ENCODE data around the gene RHBDF2. TPM values are rescaled to one million over a fixed set of nuclear protein-coding genes. Genes with fewer than 3 reads are reported as not detected.

The RHBDF2 gene
- total RNA-seq, 1 experiment from 2014 or later, result 33.4 TPM

DNA sequence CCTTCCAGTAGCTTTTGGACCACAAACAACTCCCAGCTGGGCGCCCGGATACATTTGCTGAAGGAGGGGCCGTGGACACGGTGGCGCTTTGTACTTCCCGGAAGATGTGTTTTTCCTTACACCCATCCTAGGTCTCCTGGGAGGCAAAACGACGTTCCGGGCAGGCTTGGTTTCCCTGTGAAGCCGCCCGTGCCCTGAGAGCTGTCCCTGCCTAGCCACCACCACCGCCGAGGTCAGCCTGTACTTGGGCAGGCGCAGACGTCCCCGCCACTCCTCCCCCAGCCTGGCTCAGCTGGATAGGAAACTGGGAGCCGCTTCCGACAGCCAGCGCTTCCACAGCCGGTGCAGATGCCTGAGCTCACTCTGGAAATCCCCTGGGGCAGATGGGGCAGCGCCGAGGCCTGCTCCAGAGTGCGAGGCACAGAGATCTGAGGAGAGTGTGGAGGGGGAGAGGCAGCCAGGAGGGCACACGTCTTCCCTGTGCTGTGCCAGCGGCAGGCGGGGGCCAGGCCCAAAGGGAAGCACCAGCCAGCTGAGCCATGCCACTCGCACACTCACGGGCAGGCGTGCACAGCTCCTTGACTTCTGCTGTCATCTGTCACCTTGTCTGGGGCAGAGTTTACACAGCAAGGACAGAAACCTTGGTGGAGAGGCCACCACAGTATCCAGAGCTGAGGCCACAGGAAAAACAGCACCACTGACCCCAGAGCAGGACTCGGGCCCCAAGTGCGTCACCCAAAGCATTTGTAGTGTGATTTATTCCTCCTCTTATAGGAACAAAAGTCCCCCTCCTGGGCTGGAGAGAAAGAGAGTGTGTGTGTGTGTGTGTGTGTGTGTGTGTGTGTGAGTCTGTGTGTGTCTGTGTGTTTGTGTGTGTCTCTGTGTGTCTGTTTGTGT, 3.0 kb downstream of the RHBDF2 start:
- peaks cover 33% of the 10 kb centered on the region for H3K4me1 Mint-ChIP-seq (ENCODE audit: insufficient read depth, unreplicated experiment)
- ChIA-PET POLR2A (interaction anchor here (0.6 to 5.7 kb wide), 14 partner anchors 9 to 630 kb away, joined by 3 to 53 read pairs (median 4); partner anchors contain the start of genes AANAT, SPHK1 and UBE2O), CTCF (interaction anchor here (0.5 to 2.4 kb wide), 11 partner anchors 8 to 219 kb away, joined by 3 to 12 read pairs (median 3); no protein-coding TSS in a partner anchor)
- BruUV-seq (replicated peaks), result no TSS peak
- TF ChIP-seq, protein P1, sequence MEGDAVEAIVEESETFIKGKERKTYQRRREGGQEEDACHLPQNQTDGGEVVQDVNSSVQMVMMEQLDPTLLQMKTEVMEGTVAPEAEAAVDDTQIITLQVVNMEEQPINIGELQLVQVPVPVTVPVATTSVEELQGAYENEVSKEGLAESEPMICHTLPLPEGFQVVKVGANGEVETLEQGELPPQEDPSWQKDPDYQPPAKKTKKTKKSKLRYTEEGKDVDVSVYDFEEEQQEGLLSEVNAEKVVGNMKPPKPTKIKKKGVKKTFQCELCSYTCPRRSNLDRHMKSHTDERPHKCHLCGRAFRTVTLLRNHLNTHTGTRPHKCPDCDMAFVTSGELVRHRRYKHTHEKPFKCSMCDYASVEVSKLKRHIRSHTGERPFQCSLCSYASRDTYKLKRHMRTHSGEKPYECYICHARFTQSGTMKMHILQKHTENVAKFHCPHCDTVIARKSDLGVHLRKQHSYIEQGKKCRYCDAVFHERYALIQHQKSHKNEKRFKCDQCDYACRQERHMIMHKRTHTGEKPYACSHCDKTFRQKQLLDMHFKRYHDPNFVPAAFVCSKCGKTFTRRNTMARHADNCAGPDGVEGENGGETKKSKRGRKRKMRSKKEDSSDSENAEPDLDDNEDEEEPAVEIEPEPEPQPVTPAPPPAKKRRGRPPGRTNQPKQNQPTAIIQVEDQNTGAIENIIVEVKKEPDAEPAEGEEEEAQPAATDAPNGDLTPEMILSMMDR (IDR thresholded peaks at IDR 0.05; ENCODE audit: unreplicated experiment), result no peak
- intact Hi-C loops (cut with micrococcal nuclease), result no loop called here
- H3K27ac Mint-ChIP-seq (ENCODE audit: low read depth, unreplicated experiment), result peak overlapping the region; percentile 85
- H3K36me3 Mint-ChIP-seq (ENCODE audit: insufficient read depth, unreplicated experiment), result peaks cover 5% of the 10 kb centered on the region
- peak overlapping the region; percentile 80 for H3K4me3 Mint-ChIP-seq (ENCODE audit: unreplicated experiment)
- H3K9me3 Mint-ChIP-seq (ENCODE audit: unreplicated experiment), result no peaks in the 10 kb centered on the region
- DNase-seq (ENCODE audit: unreplicated experiment), result peak; percentile 88
- no peaks in the 10 kb centered on the region for H3K27me3 Mint-ChIP-seq (ENCODE audit: insufficient read depth, unreplicated experiment)

DNA sequence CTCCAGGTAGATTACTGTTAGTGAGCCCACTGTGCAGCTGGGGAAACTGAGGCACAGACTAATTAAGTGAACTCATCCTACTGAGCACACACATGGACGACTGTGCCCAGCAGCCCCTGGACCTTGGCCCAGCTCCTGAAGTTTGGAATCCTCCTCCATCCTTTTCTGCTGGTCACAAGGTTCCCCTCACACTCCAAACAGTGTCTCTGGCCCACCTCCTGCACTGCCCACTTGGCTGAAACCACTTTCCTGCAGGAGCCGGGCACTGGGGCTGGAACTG, 3.6 kb downstream of the RHBDF2 start:
- ChIA-PET CTCF (interaction anchor here (0.7 to 2.4 kb wide), 5 partner anchors 9 to 89 kb away, joined by 3 to 12 read pairs (median 4); no protein-coding TSS in a partner anchor), POLR2A (interaction anchor here (1.0 to 5.7 kb wide), 4 partner anchors 10 to 174 kb away, joined by 3 to 53 read pairs (median 4); partner anchors contain the start of gene UBE2O)
- intact Hi-C loops (cut with micrococcal nuclease), result no loop called here
- DNase-seq (ENCODE audit: unreplicated experiment), result no peak
- peak overlapping the region; percentile 85 for H3K27ac Mint-ChIP-seq (ENCODE audit: low read depth, unreplicated experiment)
- H3K4me3 Mint-ChIP-seq (ENCODE audit: unreplicated experiment), result peak overlapping the region; percentile 80
- TF ChIP-seq, protein P1 (IDR thresholded peaks at IDR 0.05; ENCODE audit: unreplicated experiment), result no peak
- H3K9me3 Mint-ChIP-seq (ENCODE audit: unreplicated experiment), result no peaks in the 10 kb centered on the region
- BruUV-seq (replicated peaks), result no TSS peak
- peaks cover 39% of the 10 kb centered on the region for H3K4me1 Mint-ChIP-seq (ENCODE audit: insufficient read depth, unreplicated experiment)
- no peaks in the 10 kb centered on the region for H3K27me3 Mint-ChIP-seq (ENCODE audit: insufficient read depth, unreplicated experiment)
- H3K36me3 Mint-ChIP-seq (ENCODE audit: insufficient read depth, unreplicated experiment), result peaks cover 5% of the 10 kb centered on the region

GRCh38 chr17:76496464-76496863, 4.8 kb downstream of the RHBDF2 start:
- no peak overlapping the region for H3K4me3 Mint-ChIP-seq (ENCODE audit: unreplicated experiment)
- peaks cover 5% of the 10 kb centered on the region for H3K36me3 Mint-ChIP-seq (ENCODE audit: insufficient read depth, unreplicated experiment)
- H3K4me1 Mint-ChIP-seq (ENCODE audit: insufficient read depth, unreplicated experiment), result peaks cover 37% of the 10 kb centered on the region
- CTCF ChIA-PET, result interaction anchor here (1.1 kb wide), 1 partner anchor 29 kb away, joined by 3 read pairs; the partner anchor contains the start of gene AANAT
- no peak overlapping the region for H3K27ac Mint-ChIP-seq (ENCODE audit: low read depth, unreplicated experiment)
- DNase-seq (ENCODE audit: unreplicated experiment), result no peak
- no peaks in the 10 kb centered on the region for H3K27me3 Mint-ChIP-seq (ENCODE audit: insufficient read depth, unreplicated experiment)
- intact Hi-C loops (cut with micrococcal nuclease), result no loop called here
- TF ChIP-seq, protein P1 (IDR thresholded peaks at IDR 0.05; ENCODE audit: unreplicated experiment), result no peak
- H3K9me3 Mint-ChIP-seq (ENCODE audit: unreplicated experiment), result no peaks in the 10 kb centered on the region
- BruUV-seq (replicated peaks), result no TSS peak
- POLR2A ChIA-PET, result interaction anchor here (0.5 kb wide), 1 partner anchor 241 kb away, joined by 3 read pairs; the partner anchor contains the start of gene MFSD11

GRCh38 chr17:76495663-76496400, 5.4 kb downstream of the RHBDF2 start:
- Mint-ChIP-seq H3K9me3 (ENCODE audit: unreplicated experiment) (no peaks in the 10 kb centered on the region), H3K4me1 (ENCODE audit: insufficient read depth, unreplicated experiment) (peaks cover 35% of the 10 kb centered on the region), H3K4me3 (ENCODE audit: unreplicated experiment) (no peak overlapping the region), H3K36me3 (ENCODE audit: insufficient read depth, unreplicated experiment) (peaks cover 5% of the 10 kb centered on the region), H3K27ac (ENCODE audit: low read depth, unreplicated experiment) (no peak overlapping the region), H3K27me3 (ENCODE audit: insufficient read depth, unreplicated experiment) (no peaks in the 10 kb centered on the region)
- ChIA-PET POLR2A (interaction anchor here (1.0 kb wide), 1 partner anchor 10 kb away, joined by 3 read pairs; no protein-coding TSS in a partner anchor), CTCF (interaction anchor here (1.1 kb wide), 1 partner anchor 29 kb away, joined by 3 read pairs; the partner anchor contains the start of gene AANAT)
- no peak for DNase-seq (ENCODE audit: unreplicated experiment)
- no TSS peak for BruUV-seq (replicated peaks)
- intact Hi-C loops (cut with micrococcal nuclease), result no loop called here
- TF ChIP-seq, protein P1 (IDR thresholded peaks at IDR 0.05; ENCODE audit: unreplicated experiment), result no peak
